ENCODE data around the gene CREBRF. TPM values are rescaled to one million over a fixed set of nuclear protein-coding genes. Genes with fewer than 3 reads are reported as not detected.
"Not testable (repeated sequence)": the region's sequence is repeated elsewhere in the genome, so short reads cannot be mapped to it uniquely, and the experiment has no call there.

Gene CREBRF
- total RNA-seq, 2 experiments from 2014 or later = 12.1 to 12.5 TPM

DNA sequence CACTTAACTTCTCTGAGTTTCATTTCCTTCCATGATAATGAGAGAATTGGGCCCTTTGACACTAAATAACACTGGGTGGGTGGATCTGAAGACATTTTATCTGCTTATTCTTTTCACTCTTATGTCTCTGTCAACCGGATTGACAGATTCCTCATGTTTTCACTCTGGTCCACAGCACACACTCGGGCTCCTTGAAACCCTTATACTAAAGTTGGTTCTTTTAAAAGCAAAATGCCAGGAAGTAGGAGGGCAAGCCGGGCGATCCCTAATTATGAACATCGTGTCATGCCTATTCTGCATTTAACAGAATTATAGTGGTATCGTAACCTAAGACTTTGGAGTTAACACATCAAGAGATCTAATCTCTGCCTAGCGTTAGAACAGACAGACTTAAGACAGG, 28.2 kb upstream of the CREBRF start:
- Histone ChIP-seq H4K20me1 (ENCODE audit: insufficient read depth, low read length) (no peaks in the 10 kb centered on the region), H3K4me2 (ENCODE audit: low read length) (no peak overlapping the region), H3K27ac (ENCODE audit: low read depth, low read length, poor library complexity, severe bottlenecking) (peak overlapping the region; percentile 46), H2AFZ (ENCODE audit: low read length) (no peak overlapping the region), H3K4me3 (ENCODE audit: low read depth, low read length, poor library complexity, severe bottlenecking) (no peak overlapping the region), H3K36me3 (ENCODE audit: insufficient read depth, low read length) (peaks cover 56% of the 10 kb centered on the region), H3K4me1 (ENCODE audit: insufficient read depth, low read length, poor library complexity, severe bottlenecking) (peaks cover 37% of the 10 kb centered on the region), H3K9me3 (ENCODE audit: low read length) (no peaks in the 10 kb centered on the region), H3K79me2 (ENCODE audit: insufficient read depth, low read depth, low read length) (peaks cover 59% of the 10 kb centered on the region), H3K9me2 (ENCODE audit: insufficient read depth, low read length) (no peaks in the 10 kb centered on the region)
- CTCF ChIA-PET (ENCODE audit: unreplicated experiment) = no interaction called here
- POLR2A ChIA-PET = no interaction called here
- no TSS peak for BruUV-seq (replicated peaks)
- intact Hi-C loops (cut with micrococcal nuclease; ENCODE audit: unreplicated experiment) = no loop called here
- no peak for DNase-seq (ENCODE audit: low spot score)
- TF ChIP-seq CTCF (conservative IDR thresholded peaks at IDR 0.05; ENCODE audit: low read length) (no peak), EZH2phosphoT487 (IDR thresholded peaks at IDR 0.05; ENCODE audit: borderline replicate concordance, low read depth, low read length) (no peak)

GRCh38 chr5:173028811-173029327, 27.3 kb upstream of the CREBRF start:
- Histone ChIP-seq H3K4me1 (ENCODE audit: insufficient read depth, low read length, poor library complexity, severe bottlenecking) (peaks cover 47% of the 10 kb centered on the region), H4K20me1 (ENCODE audit: insufficient read depth, low read length) (no peaks in the 10 kb centered on the region), H3K9me2 (ENCODE audit: insufficient read depth, low read length) (no peaks in the 10 kb centered on the region), H2AFZ (ENCODE audit: low read length) (no peak overlapping the region), H3K4me3 (ENCODE audit: low read depth, low read length, poor library complexity, severe bottlenecking) (no peak overlapping the region), H3K36me3 (ENCODE audit: insufficient read depth, low read length) (peaks cover 51% of the 10 kb centered on the region), H3K79me2 (ENCODE audit: insufficient read depth, low read depth, low read length) (peaks cover 68% of the 10 kb centered on the region), H3K9me3 (ENCODE audit: low read length) (no peaks in the 10 kb centered on the region), H3K27ac (ENCODE audit: low read depth, low read length, poor library complexity, severe bottlenecking) (peak overlapping the region; percentile 49), H3K4me2 (ENCODE audit: low read length) (peak overlapping the region; percentile 18; the same call in 1 of the 2 replicates)
- CTCF ChIA-PET (ENCODE audit: unreplicated experiment) = interaction anchor here (0.9 kb wide), 1 partner anchor 60 kb away, joined by 3 read pairs; no protein-coding TSS in a partner anchor
- no peak for TF ChIP-seq EZH2phosphoT487 (IDR thresholded peaks at IDR 0.05; ENCODE audit: borderline replicate concordance, low read depth, low read length)
- no peak for TF ChIP-seq CTCF (conservative IDR thresholded peaks at IDR 0.05; ENCODE audit: low read length)
- intact Hi-C loops (cut with micrococcal nuclease; ENCODE audit: unreplicated experiment) = no loop called here
- DNase-seq (ENCODE audit: low spot score) = no peak
- no TSS peak for BruUV-seq (replicated peaks)
- POLR2A ChIA-PET = interaction anchor here (0.9 to 1.3 kb wide), 4 partner anchors 10 to 45 kb away, joined by 3 to 5 read pairs (median 4); no protein-coding TSS in a partner anchor

- Histone ChIP-seq H3K4me1 (ENCODE audit: insufficient read depth, low read length, poor library complexity, severe bottlenecking) (peaks cover 53% of the 10 kb centered on the region), H3K27ac (ENCODE audit: low read depth, low read length, poor library complexity, severe bottlenecking) (peak overlapping the region; percentile 49), H3K4me2 (ENCODE audit: low read length) (peak overlapping the region; percentile 18; the same call in 1 of the 2 replicates), H2AFZ (ENCODE audit: low read length) (no peak overlapping the region), H3K9me3 (ENCODE audit: low read length) (no peaks in the 10 kb centered on the region), H3K79me2 (ENCODE audit: insufficient read depth, low read depth, low read length) (peaks cover 70% of the 10 kb centered on the region), H3K9me2 (ENCODE audit: insufficient read depth, low read length) (no peaks in the 10 kb centered on the region), H3K4me3 (ENCODE audit: low read depth, low read length, poor library complexity, severe bottlenecking) (no peak overlapping the region), H4K20me1 (ENCODE audit: insufficient read depth, low read length) (no peaks in the 10 kb centered on the region), H3K36me3 (ENCODE audit: insufficient read depth, low read length) (peaks cover 47% of the 10 kb centered on the region)
- peak; percentile 17 for DNase-seq (ENCODE audit: low spot score)
- intact Hi-C loops (cut with micrococcal nuclease; ENCODE audit: unreplicated experiment) = no loop called here
- no peak for TF ChIP-seq EZH2phosphoT487 (IDR thresholded peaks at IDR 0.05; ENCODE audit: borderline replicate concordance, low read depth, low read length)
- TF ChIP-seq CTCF (conservative IDR thresholded peaks at IDR 0.05; ENCODE audit: low read length) = no peak
- no TSS peak for BruUV-seq (replicated peaks)
- CTCF ChIA-PET (ENCODE audit: unreplicated experiment) = interaction anchor here (0.9 kb wide), 1 partner anchor 60 kb away, joined by 3 read pairs; no protein-coding TSS in a partner anchor
- POLR2A ChIA-PET = interaction anchor here (0.9 to 1.3 kb wide), 5 partner anchors 9 to 45 kb away, joined by 3 to 6 read pairs (median 5); no protein-coding TSS in a partner anchor
Measured at GRCh38 chr5:173029499-173029921, 26.6 kb upstream of the CREBRF start.

DNA sequence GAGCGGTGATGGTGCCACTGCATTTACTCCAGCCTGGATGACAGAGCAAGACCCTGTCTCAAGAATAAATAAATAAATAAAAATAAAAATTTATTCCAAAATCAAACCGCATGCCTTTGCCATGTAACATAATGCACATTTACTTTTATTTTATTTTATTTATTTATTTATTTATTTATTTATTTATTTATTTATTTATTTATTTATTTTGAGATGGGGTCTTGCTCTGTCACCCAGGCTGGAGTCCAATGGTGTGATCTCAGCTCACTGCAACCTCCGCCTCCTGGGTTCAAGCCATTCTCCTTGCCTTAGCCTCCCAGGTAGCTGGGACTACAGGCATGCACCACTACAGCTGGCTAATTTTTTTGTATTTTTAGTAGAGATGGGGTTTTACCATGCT, 24.1 kb upstream of the CREBRF start:
- H3K9me2 ChIP-seq (ENCODE audit: insufficient read depth, low read length); CTCF ChIA-PET (ENCODE audit: unreplicated experiment); H4K20me1 ChIP-seq (ENCODE audit: insufficient read depth, low read length); intact Hi-C loops (cut with micrococcal nuclease; ENCODE audit: unreplicated experiment); H3K27ac ChIP-seq (ENCODE audit: low read depth, low read length, poor library complexity, severe bottlenecking); H2AFZ ChIP-seq (ENCODE audit: low read length); H3K9me3 ChIP-seq (ENCODE audit: low read length); DNase-seq (ENCODE audit: low spot score); BruUV-seq (replicated peaks); H3K4me3 ChIP-seq (ENCODE audit: low read depth, low read length, poor library complexity, severe bottlenecking); H3K4me2 ChIP-seq (ENCODE audit: low read length): not testable (repeated sequence)
- peaks cover 61% of the 10 kb centered on the region for H3K79me2 ChIP-seq (ENCODE audit: insufficient read depth, low read depth, low read length)
- peaks cover 39% of the 10 kb centered on the region for H3K36me3 ChIP-seq (ENCODE audit: insufficient read depth, low read length)
- H3K4me1 ChIP-seq (ENCODE audit: insufficient read depth, low read length, poor library complexity, severe bottlenecking) = peaks cover 72% of the 10 kb centered on the region
- POLR2A ChIA-PET = interaction anchor here (0.6 to 1.1 kb wide), 2 partner anchors 9 to 25 kb away, joined by 3 read pairs; no protein-coding TSS in a partner anchor
